Spinal cord (tissue), 10 donors: Measurements from ENCODE around the gene PABPC3. TPM values are rescaled to one million over a fixed set of nuclear protein-coding genes. Genes with fewer than 3 reads are reported as not detected.

ENCODE experiments used
- DNase-seq, 6 donors: peaks; one replicate each; pipeline versions ENCODE4 v3.0.0 to v3.0.0-alpha.2; 2013 to 2015; ENCODE audit warnings: low spot score in 6 of 6, low read depth in 4 of 6
- H3K27ac ChIP-seq: one replicate; pipeline ENCODE4 v1.5.1; 2013; ENCODE audit warnings: low read depth, low read length, control low read depth
- H3K27me3 ChIP-seq: one replicate; pipeline ENCODE4 v1.6.1; 2013; ENCODE audit warnings: low read length; ENCODE audit not compliant: control insufficient read depth, insufficient read depth
- H3K36me3 ChIP-seq: one replicate; pipeline ENCODE4 v1.6.1; 2013; ENCODE audit warnings: low read length; ENCODE audit not compliant: control insufficient read depth, insufficient read depth
- H3K4me1 ChIP-seq: one replicate; pipeline ENCODE4 v1.6.1; 2013; ENCODE audit warnings: low read length; ENCODE audit not compliant: control insufficient read depth, insufficient read depth
- H3K4me3 ChIP-seq: one replicate; pipeline ENCODE4 v1.5.1; 2013; ENCODE audit warnings: low read depth, low read length, control low read depth
- H3K9me3 ChIP-seq: one replicate; pipeline ENCODE4 v1.6.1; 2013; ENCODE audit warnings: low read length; ENCODE audit not compliant: control insufficient read depth, insufficient read depth
- WGBS: methylation state at CpG from one replicate; pipeline ENCODE4 v1.1.5; 2013; ENCODE audit warnings: missing lambda C conversion rate; ENCODE audit not compliant: insufficient coverage; 5-methylcytosine and 5-hydroxymethylcytosine counted together
- polyA plus RNA-seq, 2 donors: library from polyadenylated mRNA; unstranded; fragments of 120-200 nt; gene quantifications; one replicate each; pipeline ENCODE4 v1.2.1, GENCODE V29; 2013; ENCODE audit not compliant: insufficient read length in 2 of 2
- total RNA-seq, 2 donors: library from RNA; depleted of rRNA in 1 of 2; stranded (reverse); fragments of 120-200 nt in 1 of 2; fragments of >200 nt in 1 of 2; gene quantifications; one replicate each; pipeline versions ENCODE4 v1.2.3 to v1.2.4, GENCODE V29; 2013 to 2014
- donor health status: healthy.

PABPC3 gene
- total and polyA plus RNA-seq, 4 donors: 0.28 to 1.3 (median 0.74) TPM

GRCh38 chr13:25067064-25067463, 28.9 kb upstream of the PABPC3 start:
- Histone ChIP-seq H3K4me1 (no peaks in the 10 kb centered on the region), H3K9me3 (no peaks in the 10 kb centered on the region), H3K4me3 (no peak overlapping the region), H3K27me3 (no peaks in the 10 kb centered on the region), H3K36me3 (no peaks in the 10 kb centered on the region), H3K27ac (no peak overlapping the region)
- no peak for DNase-seq
- WGBS: 36% methylated on average over 1 of the region's 3 CpGs

GRCh38 chr13:25068810-25069209, 27.1 kb upstream of the PABPC3 start:
- 91% methylated on average over 26 of the region's 26 CpGs for WGBS

DNA sequence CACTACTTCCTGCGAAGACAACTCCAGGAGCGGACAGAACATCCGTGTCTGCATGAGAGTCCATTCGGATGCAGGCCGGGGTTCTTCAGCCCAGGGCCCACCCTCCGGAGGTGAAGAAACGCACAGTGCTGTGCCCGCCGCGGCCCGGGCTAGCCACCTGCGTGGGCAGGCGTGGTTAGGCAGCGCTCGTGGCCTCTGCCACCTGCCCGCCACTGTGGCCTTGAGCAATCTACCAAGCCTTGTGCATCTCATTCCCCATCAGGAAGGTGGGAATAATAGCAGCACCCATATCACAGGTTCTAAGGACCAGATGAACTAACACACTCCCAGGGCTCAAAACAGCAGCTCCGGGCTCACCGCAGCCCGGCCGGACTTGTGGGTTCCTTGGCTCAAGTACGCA, 26.7 kb upstream of the PABPC3 start:
- WGBS: 98% methylated on average over 21 of the region's 21 CpGs
- H3K9me3 ChIP-seq: no peaks in the 10 kb centered on the region
- H3K36me3 ChIP-seq: no peaks in the 10 kb centered on the region
- H3K27me3 ChIP-seq: no peaks in the 10 kb centered on the region
- no peak for DNase-seq
- no peak overlapping the region for H3K27ac ChIP-seq
- H3K4me1 ChIP-seq: no peaks in the 10 kb centered on the region
- no peak overlapping the region for H3K4me3 ChIP-seq

More at GRCh38 chr13:25068810-25069209, 27.1 kb upstream of the PABPC3 start:
- H3K9me3 ChIP-seq: no peaks in the 10 kb centered on the region
- H3K4me1 ChIP-seq: no peaks in the 10 kb centered on the region
- no peak overlapping the region for H3K27ac ChIP-seq
- DNase-seq: no peak
- no peaks in the 10 kb centered on the region for H3K27me3 ChIP-seq
- H3K4me3 ChIP-seq: no peak overlapping the region
- no peaks in the 10 kb centered on the region for H3K36me3 ChIP-seq

DNA sequence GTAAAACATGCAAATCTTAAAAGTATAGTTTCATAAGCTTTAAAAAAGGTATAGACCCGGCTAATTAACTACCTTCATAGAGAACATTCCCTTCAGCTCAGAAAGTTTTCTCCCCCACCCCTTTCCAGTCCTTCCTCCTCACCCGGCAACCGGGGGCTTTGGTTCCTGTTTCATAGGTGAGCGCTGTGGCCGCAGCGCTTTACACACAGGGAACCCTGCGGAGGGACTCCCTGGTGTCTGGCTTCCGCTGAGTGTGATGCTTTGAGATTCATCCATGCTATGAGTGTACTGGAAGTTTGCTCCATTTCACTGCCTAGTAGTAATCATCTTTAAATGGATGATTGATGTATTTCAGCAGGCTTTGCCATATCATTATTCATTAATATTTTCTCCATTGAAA, 26.0 kb upstream of the PABPC3 start:
- H3K36me3 ChIP-seq: no peaks in the 10 kb centered on the region
- no peak overlapping the region for H3K4me3 ChIP-seq
- H3K9me3 ChIP-seq: no peaks in the 10 kb centered on the region
- 51% methylated on average over 2 of the region's 8 CpGs for WGBS
- DNase-seq: no peak
- no peaks in the 10 kb centered on the region for H3K4me1 ChIP-seq
- no peak overlapping the region for H3K27ac ChIP-seq
- no peaks in the 10 kb centered on the region for H3K27me3 ChIP-seq

- DNase-seq: no peak
- H3K4me3 ChIP-seq: no peak overlapping the region
- H3K36me3 ChIP-seq: no peaks in the 10 kb centered on the region
- WGBS: no CpG with 5 or more reads among the region's 2 CpGs
- H3K27me3 ChIP-seq: no peaks in the 10 kb centered on the region
- no peak overlapping the region for H3K27ac ChIP-seq
- H3K4me1 ChIP-seq: no peaks in the 10 kb centered on the region
- H3K9me3 ChIP-seq: no peaks in the 10 kb centered on the region
These were observed 15.2 kb upstream of the PABPC3 start for GRCh38 chr13:25080773-25081172.

DNA sequence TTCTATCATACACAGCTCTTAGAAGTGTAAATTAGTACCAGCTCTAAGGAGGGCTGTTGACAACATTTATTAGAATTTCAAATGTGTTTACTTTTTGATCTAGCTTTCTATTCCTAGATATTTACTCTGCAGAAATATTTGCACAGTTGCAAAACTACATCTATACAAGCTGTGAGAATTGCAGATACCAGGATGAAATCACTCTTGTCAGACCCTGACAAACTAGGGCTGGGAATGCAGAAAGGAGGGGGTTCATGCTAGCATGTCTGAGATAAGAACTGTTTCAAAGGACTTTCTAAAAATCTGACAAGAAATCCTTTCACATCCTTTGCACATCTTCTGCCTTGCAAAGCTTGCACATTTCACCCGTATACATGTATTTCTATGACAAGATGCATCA, 11.8 kb upstream of the PABPC3 start:
- H3K27me3 ChIP-seq: no peaks in the 10 kb centered on the region
- H3K9me3 ChIP-seq: no peaks in the 10 kb centered on the region
- no peaks in the 10 kb centered on the region for H3K36me3 ChIP-seq
- H3K4me3 ChIP-seq: no peak overlapping the region
- 92% methylated on average over 1 of the region's 1 CpG for WGBS
- no peak for DNase-seq
- H3K4me1 ChIP-seq: no peaks in the 10 kb centered on the region
- no peak overlapping the region for H3K27ac ChIP-seq

DNA sequence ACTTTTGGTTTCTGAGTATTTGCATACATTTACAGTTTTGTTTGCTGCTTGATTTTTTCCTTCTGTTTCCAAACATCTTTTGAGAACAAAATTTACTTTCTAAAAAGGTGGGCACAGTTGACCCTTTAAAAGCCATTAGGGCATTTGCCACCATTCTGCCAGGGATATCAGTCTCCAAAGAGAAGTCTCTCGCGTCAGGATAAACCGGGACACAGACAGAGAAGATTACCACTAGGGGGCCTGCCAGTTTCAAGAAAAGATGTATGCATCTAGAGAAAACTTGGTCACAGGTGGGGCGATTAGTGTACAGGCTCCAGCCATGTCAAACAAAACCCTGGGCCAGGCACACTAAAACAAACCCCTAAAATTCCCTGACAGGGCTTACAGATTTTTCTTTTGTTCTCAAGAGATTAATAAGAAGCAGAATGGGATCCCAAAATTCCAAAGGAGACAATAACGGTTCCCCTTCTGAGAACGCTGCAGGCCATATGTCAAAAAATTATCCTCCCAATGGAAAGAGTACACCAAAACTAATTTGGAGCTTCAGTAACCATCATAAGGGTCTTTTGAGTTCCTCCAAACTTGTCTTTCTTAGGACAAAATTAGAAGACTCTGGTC, 10.7 kb upstream of the PABPC3 start:
- no peaks in the 10 kb centered on the region for H3K27me3 ChIP-seq
- H3K4me3 ChIP-seq: no peak overlapping the region
- H3K4me1 ChIP-seq: no peaks in the 10 kb centered on the region
- no peak overlapping the region for H3K27ac ChIP-seq
- H3K9me3 ChIP-seq: no peaks in the 10 kb centered on the region
- no peaks in the 10 kb centered on the region for H3K36me3 ChIP-seq
- 64% methylated on average over 4 of the region's 6 CpGs for WGBS
- DNase-seq: peak; percentile 1 to 83 (median 37)

DNA sequence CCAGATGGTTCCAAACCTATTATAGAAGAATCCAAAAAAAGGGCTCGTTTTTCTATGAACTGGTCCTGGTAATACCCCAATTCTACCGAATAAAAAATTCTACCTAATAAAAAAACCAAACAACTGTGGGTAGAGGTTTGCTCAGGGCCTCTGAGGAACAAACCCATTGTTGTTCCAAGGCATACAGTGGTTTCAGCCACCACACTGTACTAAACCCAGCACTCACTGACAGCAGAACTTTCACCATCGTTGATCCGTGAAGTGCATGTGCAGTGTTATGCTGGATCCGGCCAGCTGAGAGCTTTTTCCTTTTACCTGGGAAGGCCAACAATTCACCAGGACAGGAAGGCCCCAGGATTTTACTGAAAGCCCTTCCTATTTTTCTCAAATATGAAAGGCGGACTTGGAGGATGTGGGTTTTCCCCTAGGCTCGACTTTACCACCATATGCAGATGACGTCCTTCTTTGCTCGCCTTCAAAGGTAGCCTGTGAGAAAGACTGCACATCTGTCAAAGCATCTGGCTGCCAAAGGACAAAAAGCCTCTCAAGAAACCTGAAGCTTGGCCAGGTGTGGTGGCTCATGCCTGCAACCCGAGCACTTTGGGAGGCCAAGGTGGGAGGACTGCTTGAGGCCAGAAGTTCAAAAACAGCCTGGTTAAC, 7.2 kb upstream of the PABPC3 start:
- Histone ChIP-seq H3K4me3 (no peak overlapping the region), H3K27ac (no peak overlapping the region), H3K27me3 (no peaks in the 10 kb centered on the region), H3K36me3 (no peaks in the 10 kb centered on the region), H3K9me3 (no peaks in the 10 kb centered on the region), H3K4me1 (no peaks in the 10 kb centered on the region)
- 83% methylated on average over 7 of the region's 10 CpGs for WGBS
- no peak for DNase-seq

DNA sequence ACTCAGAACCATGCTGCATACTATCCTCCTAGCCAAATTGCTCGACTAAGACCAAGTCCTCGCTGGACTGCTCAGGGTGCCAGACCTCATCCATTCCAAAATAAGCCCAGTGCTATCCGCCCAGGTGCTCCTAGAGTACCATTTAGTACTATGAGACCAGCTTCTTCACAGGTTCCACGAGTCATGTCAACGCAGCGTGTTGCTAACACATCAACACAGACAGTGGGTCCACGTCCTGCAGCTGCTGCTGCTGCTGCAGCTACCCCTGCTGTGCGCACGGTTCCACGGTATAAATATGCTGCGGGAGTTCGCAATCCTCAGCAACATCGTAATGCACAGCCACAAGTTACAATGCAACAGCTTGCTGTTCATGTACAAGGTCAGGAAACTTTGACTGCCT, 1.5 kb downstream of the PABPC3 start:
- WGBS: 93% methylated on average over 13 of the region's 13 CpGs
- Histone ChIP-seq H3K4me1 (peaks cover 6% of the 10 kb centered on the region), H3K36me3 (no peaks in the 10 kb centered on the region), H3K27ac (no peak overlapping the region), H3K9me3 (no peaks in the 10 kb centered on the region), H3K27me3 (no peaks in the 10 kb centered on the region), H3K4me3 (no peak overlapping the region)
- no peak for DNase-seq

DNA sequence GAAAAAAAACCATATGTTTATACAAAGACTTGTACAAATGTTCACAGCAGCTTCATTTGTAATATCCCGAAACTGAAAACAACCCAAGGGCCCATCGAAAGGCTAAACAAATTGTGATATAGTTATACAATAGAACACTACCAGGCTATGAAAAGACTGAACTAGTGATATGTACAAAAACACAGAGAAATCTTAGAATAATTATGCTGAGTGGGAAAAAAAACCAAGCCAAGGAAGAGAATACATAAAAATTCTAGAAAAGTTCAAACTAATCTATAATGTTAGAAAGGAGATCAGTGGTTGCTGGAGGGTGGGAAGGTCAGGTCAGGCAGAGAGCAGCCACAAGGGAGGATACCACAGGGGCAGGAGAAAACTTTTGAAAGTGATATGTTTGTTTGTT, 7.8 kb downstream of the PABPC3 start:
- Histone ChIP-seq H3K4me1 (no peaks in the 10 kb centered on the region), H3K4me3 (no peak overlapping the region), H3K36me3 (no peaks in the 10 kb centered on the region), H3K9me3 (no peaks in the 10 kb centered on the region), H3K27ac (no peak overlapping the region), H3K27me3 (no peaks in the 10 kb centered on the region)
- DNase-seq: no peak
- no CpG with 5 or more reads among the region's 2 CpGs for WGBS
